Cardiac septum (tissue), 1 donor: Measurements from ENCODE around the gene GPR3. TPM values are rescaled to one million over a fixed set of nuclear protein-coding genes. Genes with fewer than 3 reads are reported as not detected.

ENCODE experiments used
- DNase-seq: peaks from one replicate; pipeline ENCODE4 v3.0.0-alpha.2; 2020; ENCODE audit warnings: low spot score
- intact Hi-C: fragments of 100-400 bp; cut with DNase I; formaldehyde crosslinking; loops from one replicate; pipeline ENCODE4 v1.14.0; 2022
- total RNA-seq: library from RNA; stranded (reverse); fragmentation: NEBNext Ultra II Directional; extraction: Animal tissue kit (Norgen Biotek cat#: 25700); gene quantifications from one replicate; pipeline ENCODE4 v1.2.1, GENCODE V29; 2021
- donor health status: DM: no; HTN: no; CAD: no.

The GPR3 gene
- total RNA-seq, 1 donor from 2014 or later: 2.3 TPM

GRCh38 chr1:27357281-27358037 is 35.0 kb upstream of the GPR3 start:
- peak; percentile 92 for DNase-seq
- intact Hi-C loops: loop anchor here (5.0 kb wide), 1 partner anchor 35 kb away; the partner anchor contains the start of gene GPR3

DNA sequence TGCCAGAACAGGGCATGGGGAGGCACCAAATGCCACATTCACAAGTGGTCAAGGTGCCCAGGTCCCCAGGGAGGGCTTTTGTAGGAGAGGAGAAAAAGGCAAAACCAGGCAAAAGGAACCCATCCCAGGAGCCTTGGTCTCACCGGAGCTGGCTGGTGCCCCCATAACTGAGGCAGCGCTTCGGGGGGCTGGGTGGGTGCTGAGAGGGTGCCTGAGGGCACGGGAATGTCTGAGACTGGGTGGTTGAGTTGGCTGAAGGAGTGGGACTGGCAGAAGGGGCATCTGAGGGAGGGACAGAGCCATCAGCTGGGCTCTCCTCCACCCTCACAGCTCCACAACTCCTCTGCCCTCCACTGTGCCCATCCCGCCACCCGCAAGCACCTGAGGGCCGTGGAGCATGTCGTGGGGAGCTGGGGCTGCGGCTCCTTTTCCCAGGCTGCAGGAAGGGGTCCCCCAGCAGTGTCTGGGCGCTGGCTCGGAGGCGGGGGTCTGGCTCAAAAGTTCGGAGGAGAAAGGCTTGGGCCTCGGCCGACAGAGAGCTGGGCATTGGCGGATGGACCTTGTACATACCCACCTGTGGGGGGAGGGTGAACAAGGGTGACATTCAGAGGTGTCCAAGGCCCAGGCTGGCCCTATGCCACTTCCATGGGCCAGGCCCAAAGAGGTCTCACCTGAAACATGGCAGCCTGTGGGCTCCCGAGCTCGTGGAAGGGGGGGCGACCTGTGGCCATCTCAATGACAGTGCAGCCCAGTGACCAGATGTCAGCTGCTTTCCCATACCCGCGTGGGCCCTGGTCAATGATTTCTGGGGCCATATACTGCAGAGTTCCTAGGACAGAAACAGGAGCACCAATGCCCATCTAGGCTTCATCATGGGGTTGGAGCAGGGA is 34.1 kb upstream of the GPR3 start:
- DNase-seq: no peak
- intact Hi-C loops: loop anchor here (5.0 kb wide), 1 partner anchor 34 kb away; the partner anchor contains the start of gene GPR3

- DNase-seq: no peak
- intact Hi-C loops: loop anchor here (5.0 kb wide), 1 partner anchor 33 kb away; the partner anchor contains the start of gene GPR3
Observed at GRCh38 chr1:27358928-27359313, 33.5 kb upstream of the GPR3 start.

DNA sequence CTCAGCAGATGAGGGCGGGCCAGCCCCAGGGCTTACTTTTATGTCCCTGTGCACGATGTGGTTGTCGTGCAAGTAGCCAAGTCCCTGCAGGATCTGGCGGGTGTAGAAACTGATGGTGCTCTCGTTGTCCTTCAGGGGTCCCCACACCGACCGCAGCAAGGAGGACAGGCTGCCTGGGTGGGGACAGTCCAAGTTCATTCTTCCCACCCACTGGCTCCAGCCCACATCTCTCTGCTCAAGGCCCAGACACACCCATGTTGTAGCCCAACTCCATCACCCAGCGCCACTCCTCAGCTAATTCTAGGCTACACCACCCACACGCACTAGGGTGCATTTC is 32.6 kb upstream of the GPR3 start:
- intact Hi-C loops: loop anchor here (5.0 kb wide), 1 partner anchor 33 kb away; the partner anchor contains the start of gene GPR3
- no peak for DNase-seq

GRCh38 chr1:27360159-27361043 is 32.0 kb upstream of the GPR3 start:
- intact Hi-C loops: no loop called here

GRCh38 chr1:27361044-27361402 is 31.4 kb upstream of the GPR3 start:
- intact Hi-C loops: no loop called here
- DNase-seq: no peak

More at GRCh38 chr1:27360159-27361043, 32.0 kb upstream of the GPR3 start:
- DNase-seq: no peak

- no peak for DNase-seq
- intact Hi-C loops: no loop called here
Observed at GRCh38 chr1:27361553-27361952, 30.9 kb upstream of the GPR3 start.

- intact Hi-C loops: no loop called here
- no peak for DNase-seq
Observed at GRCh38 chr1:27363766-27364695, 28.4 kb upstream of the GPR3 start.

GRCh38 chr1:27364696-27365371 is 27.6 kb upstream of the GPR3 start:
- intact Hi-C loops: loop anchor here (5.0 kb wide), 1 partner anchor 43 kb away; the partner anchor contains the start of gene TMEM222
- DNase-seq: no peak

DNA sequence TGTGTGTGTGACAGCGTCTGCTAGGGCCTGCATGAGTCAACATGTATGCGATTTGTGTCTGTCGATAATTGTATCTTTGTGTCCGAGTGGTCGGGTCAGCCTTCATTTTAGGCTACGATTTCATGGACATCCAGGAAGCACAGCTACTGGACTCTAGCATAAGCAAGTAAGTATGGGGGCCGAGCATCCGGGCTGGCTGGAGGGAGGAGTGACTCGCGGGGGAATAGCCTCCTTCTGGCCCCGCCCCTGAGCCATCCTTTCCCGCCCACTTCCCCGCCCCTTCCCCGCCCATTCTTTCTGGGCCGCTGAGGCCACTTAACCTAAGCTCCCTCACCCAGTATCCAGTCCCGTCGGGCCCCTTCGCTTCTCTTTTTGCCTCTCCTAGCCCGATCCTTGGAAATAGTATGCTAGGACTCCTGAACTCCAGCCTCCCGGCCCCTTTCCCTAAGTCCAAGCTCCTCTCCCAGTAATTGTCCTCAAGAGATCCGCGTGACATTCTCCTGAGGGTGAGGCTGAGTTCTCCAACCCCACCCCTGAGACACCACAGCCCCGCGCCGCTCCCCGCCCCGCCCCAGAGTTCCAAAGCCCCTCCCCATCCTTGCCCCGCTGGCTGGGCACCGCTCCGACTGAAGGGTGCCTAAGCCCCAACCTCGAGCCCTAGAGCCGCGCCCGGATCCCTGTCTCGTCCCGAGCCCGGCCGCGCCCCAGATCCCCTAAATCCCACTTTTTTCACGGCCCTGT is 26.9 kb upstream of the GPR3 start:
- intact Hi-C loops: loop anchor here (2.0 to 5.0 kb wide), 2 partner anchors 27 to 43 kb away; partner anchors contain the start of genes GPR3 and TMEM222
- DNase-seq: peak; percentile 97

DNA sequence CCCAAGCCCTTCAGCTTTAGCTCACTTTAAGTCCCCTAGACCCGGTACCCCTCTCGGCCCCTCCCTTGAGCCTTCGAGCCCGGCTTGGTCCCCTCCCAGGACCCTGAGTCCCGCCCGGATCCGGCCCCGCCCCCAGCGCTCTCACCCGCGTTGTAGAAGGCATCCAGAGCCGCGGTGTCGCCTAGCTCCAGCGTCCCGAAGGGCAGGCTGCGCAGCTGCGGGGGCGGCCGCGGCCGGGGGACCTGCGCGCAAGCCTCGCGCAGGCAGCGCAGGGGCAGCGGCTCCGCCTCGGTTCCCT is 26.4 kb upstream of the GPR3 start:
- intact Hi-C loops: loop anchor here (2.0 to 5.0 kb wide), 2 partner anchors 27 to 44 kb away; partner anchors contain the start of genes GPR3 and TMEM222
- peak; percentile 93 for DNase-seq

- DNase-seq: peak; percentile 93
- intact Hi-C loops: loop anchor here (2.0 to 5.0 kb wide), 2 partner anchors 26 to 44 kb away; partner anchors contain the start of genes GPR3 and TMEM222
Observed at GRCh38 chr1:27366411-27367159, 25.8 kb upstream of the GPR3 start, which contains the start of gene MAP3K6. Gene MAP3K6 (minus strand): TSS chr1:27366961. CDS start chr1:27366597, 364 bp downstream.

- intact Hi-C loops: loop anchor here (2.0 to 5.0 kb wide), 2 partner anchors 26 to 45 kb away; partner anchors contain the start of genes GPR3 and TMEM222
- DNase-seq: no peak
Observed at GRCh38 chr1:27367160-27367650, 25.2 kb upstream of the GPR3 start.

DNA sequence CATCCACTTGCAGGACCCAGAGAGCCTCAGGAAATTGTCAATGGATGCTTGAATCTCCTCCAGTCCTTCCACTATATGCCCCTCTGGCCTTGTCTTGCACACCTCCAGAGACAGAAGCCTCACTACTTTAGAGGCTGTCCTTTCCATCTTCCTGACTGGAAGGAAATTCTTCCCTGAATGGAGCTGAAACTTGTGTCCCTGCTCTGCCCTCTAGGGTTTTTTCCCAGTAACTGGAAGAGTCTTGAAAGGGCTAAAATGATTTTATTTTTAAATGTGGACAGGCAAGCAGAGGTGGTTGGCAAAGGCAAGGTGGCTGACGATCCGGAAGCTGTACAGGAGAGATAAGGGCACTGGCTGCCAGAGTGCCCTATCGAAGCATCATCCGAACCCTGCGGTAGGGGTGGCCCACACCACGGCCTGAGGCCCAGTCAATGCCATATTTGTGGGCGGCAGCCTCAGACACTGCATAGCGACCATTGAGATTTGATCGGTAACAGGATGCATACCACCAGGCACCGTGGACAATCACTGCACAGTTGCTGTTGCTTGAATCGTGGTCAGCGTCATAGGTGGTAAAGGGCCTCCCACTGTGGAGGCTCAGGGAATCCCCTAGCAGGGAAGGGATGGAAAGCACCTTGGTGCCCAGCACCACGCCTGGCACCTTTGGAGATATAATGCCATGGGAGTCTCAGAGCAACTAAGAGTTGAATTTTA is 23.4 kb upstream of the GPR3 start:
- intact Hi-C loops: loop anchor here (5.0 kb wide), 1 partner anchor 47 kb away; the partner anchor contains the start of gene TMEM222
- DNase-seq: no peak

DNA sequence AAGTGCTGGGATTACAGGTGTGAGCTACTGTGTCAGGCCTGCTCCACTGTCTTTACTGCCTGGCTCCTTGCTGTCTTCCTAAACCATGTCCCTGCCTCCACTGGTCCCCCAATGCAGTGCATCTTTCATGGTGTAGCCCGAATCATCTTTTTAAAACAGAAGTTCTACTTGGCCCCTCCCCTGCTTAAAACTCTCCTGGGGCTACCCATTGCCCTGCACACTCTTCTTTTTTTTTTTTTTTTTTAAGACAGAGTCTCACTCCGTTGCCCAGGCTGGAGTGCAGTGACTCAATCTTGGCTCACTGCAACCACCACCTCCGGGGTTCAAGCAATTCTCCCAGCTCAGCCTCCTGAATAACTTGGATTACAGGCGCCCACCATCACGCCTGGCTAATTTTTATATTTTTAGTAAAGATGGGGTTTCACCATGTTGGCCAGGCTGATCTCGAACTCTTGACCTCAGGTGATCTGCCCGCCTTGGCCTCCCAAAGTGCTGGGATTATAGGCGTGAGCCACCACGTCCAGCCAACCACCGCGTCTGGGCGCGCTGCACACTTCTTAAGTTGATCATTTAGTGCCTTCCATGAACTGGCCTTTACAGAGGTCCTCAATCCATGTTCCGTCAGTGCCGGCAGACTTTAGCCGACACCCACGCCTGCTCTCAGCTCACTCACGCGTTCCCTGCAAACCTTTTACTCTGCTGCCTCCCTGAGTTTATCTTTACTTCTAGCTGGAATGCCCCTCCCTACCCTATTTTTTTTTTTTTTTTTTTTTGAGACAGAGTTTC is 20.2 kb upstream of the GPR3 start:
- intact Hi-C loops: no loop called here
- no peak for DNase-seq
